H9 (cell line): ENCODE results near the gene HOXD8. TPM values are rescaled to one million over a fixed set of nuclear protein-coding genes. Genes with fewer than 3 reads are reported as not detected.
A peak's percentile ranks its signal among the peaks of the same experiment; 100 is the strongest.

Experiments
- DNase-seq: peaks from one replicate; pipeline ENCODE4 v3.0.0-alpha.2; 2017
- H2AFZ ChIP-seq: one replicate; pipeline ENCODE4 v1.6.1; 2013; ENCODE audit warnings: mild to moderate bottlenecking, low read length, control low read depth, moderate library complexity
- H2AK5ac ChIP-seq: 2 replicates; pipeline ENCODE4 v1.6.1; 2013; ENCODE audit warnings: low read length, control low read depth, mixed read lengths; ENCODE audit not compliant: insufficient read length
- H2BK120ac ChIP-seq: one replicate; pipeline ENCODE4 v1.6.1; 2013; ENCODE audit warnings: low read depth, mild to moderate bottlenecking, low read length, control low read depth, inconsistent platforms; ENCODE audit not compliant: poor library complexity, severe bottlenecking
- H2BK12ac ChIP-seq: 2 replicates; pipeline ENCODE4 v1.6.1; 2013; ENCODE audit warnings: low read length, control low read depth, mixed read lengths, low read depth; ENCODE audit not compliant: insufficient read length
- H2BK15ac ChIP-seq: 2 replicates; pipeline ENCODE4 v1.6.1; 2013; ENCODE audit warnings: low read depth, low read length, control low read depth
- H2BK20ac ChIP-seq: one replicate; pipeline ENCODE4 v1.6.1; 2013; ENCODE audit warnings: low read depth, mild to moderate bottlenecking, low read length, control low read depth, inconsistent platforms; ENCODE audit not compliant: poor library complexity, severe bottlenecking
- H2BK5ac ChIP-seq: 2 replicates; pipeline ENCODE4 v1.6.1; 2013; ENCODE audit warnings: low read length, control low read depth, mixed read lengths; ENCODE audit not compliant: insufficient read length
- H3K14ac ChIP-seq: 2 replicates; pipeline ENCODE4 v1.6.1; 2013; ENCODE audit warnings: low read length, control low read depth; ENCODE audit not compliant: insufficient read depth
- H3K18ac ChIP-seq: 2 replicates; pipeline ENCODE4 v1.6.1; 2013; ENCODE audit warnings: low read depth, mild to moderate bottlenecking, mixed read lengths, low read length, control low read depth; ENCODE audit not compliant: insufficient read length
- H3K23ac ChIP-seq: 2 replicates; pipeline ENCODE4 v1.6.1; 2013; ENCODE audit warnings: low read length, control low read depth, mixed read lengths, low read depth; ENCODE audit not compliant: insufficient read length
- H3K23me2 ChIP-seq: 2 replicates; pipeline ENCODE4 v1.6.1; 2013; ENCODE audit warnings: low read depth, mild to moderate bottlenecking, mixed read lengths, low read length, control low read depth; ENCODE audit not compliant: insufficient read length, poor library complexity, severe bottlenecking
- H3K27ac ChIP-seq: 2 replicates; pipeline ENCODE4 v1.5.1; 2013; ENCODE audit warnings: low read length, control low read depth, mixed read lengths, low read depth; ENCODE audit not compliant: insufficient read length
- H3K27me3 ChIP-seq: 2 replicates; pipeline ENCODE4 v1.6.1; 2013; ENCODE audit warnings: low read length, control low read depth, inconsistent platforms; ENCODE audit not compliant: insufficient read depth
- H3K4ac ChIP-seq: 2 replicates; pipeline ENCODE4 v1.6.1; 2013; ENCODE audit warnings: low read depth, mild to moderate bottlenecking, control low read depth, inconsistent platforms, low read length, moderate library complexity
- H3K4me1 ChIP-seq: 2 replicates; pipeline ENCODE4 v1.6.1; 2013; ENCODE audit warnings: low read length, control low read depth, inconsistent platforms; ENCODE audit not compliant: insufficient read depth
- H3K4me2 ChIP-seq: 2 replicates; pipeline ENCODE4 v1.6.1; 2013; ENCODE audit warnings: low read length, control low read depth, mixed read lengths; ENCODE audit not compliant: insufficient read length, insufficient read depth
- H3K56ac ChIP-seq: 2 replicates; pipeline ENCODE4 v1.6.1; 2013; ENCODE audit warnings: low read depth, mild to moderate bottlenecking, mixed read lengths, low read length, control low read depth; ENCODE audit not compliant: insufficient read length
- H3K79me1 ChIP-seq: 2 replicates; pipeline ENCODE4 v1.6.1; 2013; ENCODE audit warnings: low read depth, mild to moderate bottlenecking, moderate library complexity, low read length, control low read depth, inconsistent platforms; ENCODE audit not compliant: insufficient read depth, poor library complexity, severe bottlenecking
- H3K79me2 ChIP-seq: 2 replicates; pipeline ENCODE4 v1.6.1; 2013; ENCODE audit warnings: low read length, control low read depth, inconsistent platforms; ENCODE audit not compliant: insufficient read depth
- H3K9ac ChIP-seq: 2 replicates; pipeline ENCODE4 v1.6.1; 2013; ENCODE audit warnings: low read length, control low read depth, mixed read lengths; ENCODE audit not compliant: insufficient read length; ENCODE audit errors: extremely low read depth
- H3K9me3 ChIP-seq: one replicate; pipeline ENCODE4 v1.6.1; 2013; ENCODE audit warnings: low read depth, low read length, inconsistent platforms; ENCODE audit not compliant: control insufficient read depth
- H3T11ph ChIP-seq: one replicate; pipeline ENCODE4 v1.6.1; 2013; ENCODE audit warnings: mild to moderate bottlenecking, low read length, control low read depth, inconsistent platforms
- H4K20me1 ChIP-seq: one replicate; pipeline ENCODE4 v1.6.1; 2013; ENCODE audit not compliant: control insufficient read depth, insufficient read length, insufficient read depth
- H4K5ac ChIP-seq: 2 replicates; pipeline ENCODE4 v1.6.1; 2013; ENCODE audit warnings: low read depth, mild to moderate bottlenecking, mixed read lengths, low read length, control low read depth; ENCODE audit not compliant: insufficient read length
- H4K8ac ChIP-seq: replicated peaks from 2 replicates; pipeline ENCODE4 v1.6.1; 2013; ENCODE audit warnings: low read length, control low read depth, mixed read lengths, low read depth; ENCODE audit not compliant: insufficient read length
- H4K91ac ChIP-seq: 2 replicates; pipeline ENCODE4 v1.6.1; 2013; ENCODE audit warnings: low read depth, mild to moderate bottlenecking, moderate library complexity, mixed read lengths, low read length, control low read depth; ENCODE audit not compliant: insufficient read length
- H3K27ac Mint-ChIP-seq, 3 experiments: 2 replicates in 2 of 3; 3 replicates in 1 of 3; pipeline ENCODE4 v1.8.0; 2020 to 2021; ENCODE audit warnings: mixed read lengths in 3 of 3, mild to moderate bottlenecking in 1 of 3, moderate library complexity in 1 of 3
- H3K27me3 Mint-ChIP-seq: 2 replicates; pipeline ENCODE4 v1.8.0; 2021; ENCODE audit warnings: low read depth, mild to moderate bottlenecking, moderate library complexity, mixed read lengths
- H3K36me3 Mint-ChIP-seq, 3 experiments: 2 replicates in 2 of 3; 3 replicates in 1 of 3; pipeline ENCODE4 v1.8.0; 2020 to 2021; ENCODE audit warnings: low read depth in 3 of 3, mixed read lengths in 3 of 3; ENCODE audit not compliant: insufficient read depth in 1 of 3
- H3K4me1 Mint-ChIP-seq, 2 experiments: 2 replicates each; pipeline ENCODE4 v1.8.0; 2020; ENCODE audit warnings: mixed read lengths in 2 of 2
- H3K4me3 Mint-ChIP-seq, 2 experiments: 2 replicates in 1 of 2; 3 replicates in 1 of 2; pipeline ENCODE4 v1.8.0; 2020 to 2021; ENCODE audit warnings: mild to moderate bottlenecking in 2 of 2, mixed read lengths in 2 of 2, moderate library complexity in 1 of 2
- H3K9me3 Mint-ChIP-seq, 2 experiments: 2 replicates in 1 of 2; 3 replicates in 1 of 2; pipeline ENCODE4 v1.8.0; 2020; ENCODE audit warnings: mild to moderate bottlenecking in 2 of 2, mixed read lengths in 2 of 2, moderate library complexity in 1 of 2
- CTCF ChIP-seq: fragments of 200-600 bp; sonication (generic); conservative IDR thresholded peaks from 3 replicates; pipeline ENCODE4 v1.8.0; 2021; ENCODE audit warnings: antibody characterized with exemption, mild to moderate bottlenecking
- WGBS: extraction: QIAGEN DNeasy Blood & Tissue Kit; methylation state at CpG from one replicate; pipeline ENCODE4 v1.1.7; 2013; ENCODE audit warnings: missing lambda C conversion rate, low lambda C conversion rate, mixed read lengths; ENCODE audit not compliant: insufficient read length; ENCODE audit errors: extremely low coverage; 5-methylcytosine and 5-hydroxymethylcytosine counted together
- total RNA-seq: library from RNA; stranded (reverse); gene quantifications from 2 replicates; pipeline ENCODE4 v1.2.1, GENCODE V29; 2021

HOXD8 gene
- total RNA-seq, 1 experiment from 2014 or later: not detected

- H3K4me1 ChIP-seq: no peaks in the 10 kb centered on the region; the same call in 1 of the 2 replicates
- H4K5ac ChIP-seq: no peak overlapping the region
- no peak overlapping the region for H3T11ph ChIP-seq
- Mint-ChIP-seq H3K9me3 (peaks cover 0 to 6% of the 10 kb centered on the region in 2 experiments; a peak in 4 of 5 replicates), H3K36me3 (no peaks in the 10 kb centered on the region), H3K4me1 (peaks cover 2 to 11% of the 10 kb centered on the region in 2 experiments; a peak in 3 of 4 replicates), H3K27me3 (peaks cover 98% of the 10 kb centered on the region), H3K4me3 (peak overlapping the region in 1 of 2 experiments; percentile 60; a peak in 2 of 5 replicates), H3K27ac (no peak overlapping the region)
- H2BK20ac ChIP-seq: no peak overlapping the region
- no peak overlapping the region for H2AK5ac ChIP-seq
- H3K23ac ChIP-seq: no peak overlapping the region
- H4K91ac ChIP-seq: no peak overlapping the region
- H2BK5ac ChIP-seq: no peak overlapping the region
- H4K8ac ChIP-seq: no peak overlapping the region
- no peaks in the 10 kb centered on the region for H3K9me3 ChIP-seq
- no peak overlapping the region for H3K4ac ChIP-seq
- no CpG with 5 or more reads among the region's 41 CpGs for WGBS
- H3K9ac ChIP-seq: no peak overlapping the region
- H2AFZ ChIP-seq: no peak overlapping the region
- H3K23me2 ChIP-seq: peaks cover 8% of the 10 kb centered on the region
- no peak overlapping the region for H3K27ac ChIP-seq
- no peak overlapping the region for H2BK120ac ChIP-seq
- H3K27me3 ChIP-seq: peaks cover 85% of the 10 kb centered on the region
- H3K56ac ChIP-seq: no peak overlapping the region
- no peak overlapping the region for H3K18ac ChIP-seq
- peak overlapping the region; percentile 30 for H3K4me2 ChIP-seq
- no peak overlapping the region for H3K14ac ChIP-seq
- no peaks in the 10 kb centered on the region for H3K79me1 ChIP-seq
- no peak overlapping the region for H2BK12ac ChIP-seq
- no peak for TF ChIP-seq CTCF
- peak; percentile 25 for DNase-seq
- no peaks in the 10 kb centered on the region for H3K79me2 ChIP-seq
- H2BK15ac ChIP-seq: no peak overlapping the region
- no peaks in the 10 kb centered on the region for H4K20me1 ChIP-seq
Measured at GRCh38 chr2:176139661-176140512, 10.4 kb downstream of the HOXD8 start.
